ENCODE measurements around the gene PODXL.

The PODXL gene

DNA sequence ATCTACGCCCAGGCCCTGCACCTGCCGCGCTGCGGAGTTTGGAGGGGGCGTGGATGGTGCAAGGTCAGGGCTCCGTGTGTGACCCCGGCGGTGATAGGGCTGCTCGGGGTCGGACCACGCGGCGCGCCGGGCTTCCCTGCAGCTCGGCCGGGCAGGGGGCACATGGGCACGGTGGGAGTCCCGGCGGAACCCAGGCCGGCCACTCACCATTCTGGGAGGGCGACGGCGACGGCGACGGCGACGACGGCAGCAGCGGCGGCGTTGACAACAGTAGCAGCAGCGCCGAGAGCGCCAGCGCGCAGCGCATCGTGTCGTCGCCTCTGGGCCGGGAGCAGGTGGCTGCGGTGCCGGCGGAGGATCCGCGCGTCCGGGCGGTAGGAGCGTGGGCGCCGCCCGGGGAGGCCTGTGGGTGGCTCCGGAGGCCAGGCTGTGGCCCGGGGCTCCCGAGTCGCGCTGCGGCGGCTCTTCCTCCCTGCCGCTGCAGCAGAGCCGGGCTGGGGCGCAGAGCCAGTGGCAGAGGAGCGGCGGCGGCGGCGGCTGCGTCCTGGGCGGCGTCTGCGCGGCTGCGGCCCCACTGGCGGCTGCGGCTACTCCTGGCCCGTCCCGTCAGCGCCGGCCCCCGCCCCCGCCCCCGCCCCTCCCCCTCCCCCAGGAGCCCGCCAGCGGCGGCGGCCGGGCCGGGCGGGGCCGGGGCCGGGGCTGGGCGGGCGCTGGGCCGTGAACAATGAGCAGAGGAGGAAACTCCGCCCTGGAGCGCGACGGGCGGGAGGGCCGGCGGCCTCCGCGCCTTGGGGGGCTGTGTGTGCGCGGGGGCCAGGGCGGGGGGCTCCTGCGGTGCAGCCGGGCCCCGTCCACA, at the start of gene PODXL:
Gene PODXL (minus strand): TSS at position 576 of the 856 bp plus-strand sequence. CDS start 269 bp downstream, at position 307.
- DNase-seq (ENCODE audit: low read depth, low spot score) = no peak

DNA sequence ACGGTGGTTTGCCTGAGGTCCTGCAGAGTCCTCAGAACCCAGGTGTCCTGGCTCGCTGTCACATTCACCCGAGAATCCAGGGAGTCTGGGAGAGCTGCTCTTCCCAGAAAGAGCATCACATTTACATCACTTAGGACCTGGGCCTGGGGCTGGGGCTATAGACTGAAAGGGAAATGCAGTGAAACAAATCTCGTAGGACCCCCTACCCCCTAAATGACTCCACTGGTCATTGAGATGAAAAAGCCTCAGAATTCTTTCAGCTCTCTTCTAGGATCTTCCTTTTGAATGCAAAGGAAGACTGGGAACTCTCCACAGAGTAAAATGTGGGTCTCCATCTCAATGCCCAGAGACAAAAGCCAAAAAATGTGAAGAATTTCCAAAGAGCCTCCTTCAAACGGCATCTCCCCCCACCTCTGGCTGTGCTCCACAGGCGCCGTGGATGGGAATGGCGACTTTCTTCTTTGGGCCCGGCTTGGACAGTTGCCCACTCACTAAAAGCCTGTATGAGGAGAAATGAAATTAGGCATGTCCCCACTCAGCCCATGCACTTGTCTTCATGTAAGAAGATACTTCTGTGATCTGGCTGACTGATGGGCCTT, 49.0 kb upstream of the PODXL start:
- no peak for DNase-seq (ENCODE audit: low read depth, low spot score)

DNA sequence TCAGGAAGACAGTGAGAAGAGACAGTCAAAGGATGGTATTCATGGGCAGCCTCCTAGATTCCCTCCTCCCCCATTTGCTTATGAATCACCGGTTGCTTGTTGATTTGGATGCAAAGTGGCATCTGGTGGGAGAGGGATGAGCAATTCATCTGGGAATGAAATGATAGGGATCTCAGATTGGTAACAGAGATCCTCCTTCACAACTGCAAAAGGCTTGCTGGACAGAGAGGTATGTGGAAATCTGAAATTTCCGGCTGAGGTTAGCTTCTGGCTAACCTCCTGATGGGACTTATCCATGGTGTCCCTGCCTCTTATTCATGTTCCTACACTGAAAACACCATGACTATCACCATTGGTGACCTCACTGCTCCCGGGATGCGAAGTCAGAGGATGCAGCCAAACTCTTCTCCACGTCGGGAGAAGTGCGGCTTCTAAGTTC, 48.4 kb upstream of the PODXL start:
- DNase-seq (ENCODE audit: low read depth, low spot score) = no peak

DNA sequence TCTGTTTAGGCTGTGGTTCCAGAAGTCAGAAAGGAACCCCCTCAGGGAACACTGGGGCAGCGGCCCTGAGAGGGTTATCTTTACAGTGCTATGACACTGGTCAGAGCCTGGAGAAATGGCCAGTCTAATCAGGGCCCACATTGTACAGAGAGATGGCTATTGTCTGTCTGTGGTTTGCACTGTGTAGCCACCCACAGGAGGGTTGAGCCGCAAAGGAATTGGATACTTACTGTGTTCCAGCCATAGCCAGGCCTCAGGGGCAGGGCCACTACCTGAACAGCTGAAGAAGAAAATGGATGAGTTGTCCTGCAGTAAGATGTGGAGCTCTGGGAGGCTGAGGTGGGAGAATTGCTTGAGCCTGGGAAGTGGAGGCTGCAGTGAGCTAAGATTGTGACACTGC, 47.5 kb upstream of the PODXL start:
- DNase-seq (ENCODE audit: low read depth, low spot score) = no peak

DNA sequence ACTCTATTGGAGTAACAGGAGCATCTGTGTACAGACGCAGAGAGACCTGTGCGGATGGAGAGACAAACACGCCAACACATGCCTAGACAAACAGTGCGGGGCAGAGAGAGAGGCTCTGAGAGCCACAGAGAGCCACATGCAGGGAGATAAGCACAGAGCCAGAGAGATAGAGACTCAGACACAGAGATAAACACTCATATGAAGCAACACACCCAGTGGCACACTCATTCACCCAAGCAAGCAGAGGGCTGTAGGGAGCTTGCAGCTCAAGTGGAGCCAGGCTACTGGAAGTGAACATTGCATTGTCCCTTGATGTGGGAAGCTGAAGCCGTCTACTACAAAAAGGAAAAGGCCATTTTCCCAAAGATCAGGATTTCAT, 46.6 kb upstream of the PODXL start:
- DNase-seq (ENCODE audit: low read depth, low spot score) = no peak

DNA sequence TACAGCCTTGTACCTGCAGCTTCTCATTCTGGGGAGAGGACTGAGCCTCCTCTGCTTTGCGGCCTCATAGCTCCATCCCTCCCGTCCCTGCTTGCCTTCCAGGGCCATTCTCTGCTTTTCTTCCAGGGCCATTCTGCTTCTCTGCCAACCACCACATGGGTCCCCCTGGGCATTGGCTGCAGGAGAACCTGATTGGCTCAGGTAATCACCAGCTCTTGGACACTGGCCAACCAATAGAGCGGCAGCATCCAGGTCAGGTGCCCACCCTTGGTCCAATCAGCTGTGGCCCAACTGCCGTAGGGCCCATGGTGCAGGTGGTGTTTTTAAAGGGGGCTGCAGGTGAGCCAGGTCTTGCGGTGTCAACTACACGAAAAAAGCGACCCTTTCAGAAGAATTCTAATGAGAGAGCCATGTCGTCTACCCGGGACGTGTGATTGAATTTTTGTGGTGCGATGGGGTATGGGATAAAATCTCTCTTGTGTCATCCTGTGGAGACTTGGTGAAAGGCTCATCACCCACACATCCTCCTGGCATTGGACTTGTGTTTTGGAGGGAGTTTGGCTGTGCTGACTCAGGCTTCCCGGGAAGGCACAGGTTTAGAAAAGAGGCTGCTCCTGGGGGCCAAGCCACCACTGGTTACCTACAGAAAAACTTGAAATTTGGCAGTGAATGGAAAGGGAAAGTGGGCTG, 46.0 kb upstream of the PODXL start:
- no peak for DNase-seq (ENCODE audit: low read depth, low spot score)

DNA sequence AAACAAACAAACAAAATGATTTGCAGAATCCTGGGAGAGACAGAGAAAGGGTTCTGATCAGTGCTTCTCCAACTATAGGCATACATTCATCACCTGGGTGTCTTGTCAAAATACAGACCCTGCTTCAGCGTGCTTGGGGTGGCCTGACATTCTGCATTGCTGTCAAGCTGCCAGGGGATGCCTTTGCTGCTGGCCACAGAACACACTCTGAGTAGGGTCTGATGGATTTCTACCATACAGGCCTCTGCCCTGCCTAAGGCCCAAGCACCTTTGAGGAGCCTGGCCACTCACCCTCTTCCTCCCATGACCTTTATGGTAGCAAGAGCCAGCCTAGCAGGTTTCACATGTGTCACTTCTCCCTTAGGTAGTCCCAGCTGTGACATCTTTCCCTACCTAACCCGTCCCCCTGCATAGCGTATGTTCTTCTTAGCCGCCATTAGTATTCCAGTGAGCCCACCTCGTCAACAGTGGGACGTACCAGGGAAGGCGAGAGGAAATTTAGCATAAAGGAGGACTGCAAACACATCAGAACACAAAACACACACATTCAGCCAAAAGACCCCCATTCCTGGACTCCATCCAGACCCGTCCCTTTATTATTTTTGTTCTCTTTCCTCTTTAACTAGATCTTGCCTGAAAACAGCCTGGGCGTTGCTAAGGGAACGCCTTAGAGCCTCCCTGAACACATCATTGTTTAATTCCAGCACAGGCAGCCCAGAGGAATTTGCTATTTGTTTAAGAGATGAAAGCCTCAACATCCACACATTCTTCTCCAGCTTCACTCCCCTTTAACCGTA, 43.9 kb upstream of the PODXL start:
- no peak for DNase-seq (ENCODE audit: low read depth, low spot score)

DNA sequence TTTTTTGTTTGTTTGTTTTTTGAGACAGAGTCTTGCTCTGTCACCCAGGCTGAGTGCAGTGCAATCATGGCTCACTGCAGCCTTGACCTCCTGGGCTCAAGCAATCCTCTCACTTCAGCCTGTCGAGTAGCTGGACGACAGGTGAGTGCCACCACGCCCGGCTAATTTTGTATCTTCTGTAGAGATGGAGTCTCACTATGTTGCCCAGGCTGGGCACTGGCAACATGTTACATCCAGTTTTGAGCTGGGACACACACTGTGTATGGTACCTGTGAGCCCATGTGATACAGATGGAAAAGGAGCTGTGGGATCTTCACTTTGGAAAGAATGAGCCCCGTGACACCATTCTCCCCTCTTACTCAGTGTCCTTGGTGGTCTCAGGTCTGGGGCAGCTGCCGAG, 40.4 kb upstream of the PODXL start:
- no peak for DNase-seq (ENCODE audit: low read depth, low spot score)

DNA sequence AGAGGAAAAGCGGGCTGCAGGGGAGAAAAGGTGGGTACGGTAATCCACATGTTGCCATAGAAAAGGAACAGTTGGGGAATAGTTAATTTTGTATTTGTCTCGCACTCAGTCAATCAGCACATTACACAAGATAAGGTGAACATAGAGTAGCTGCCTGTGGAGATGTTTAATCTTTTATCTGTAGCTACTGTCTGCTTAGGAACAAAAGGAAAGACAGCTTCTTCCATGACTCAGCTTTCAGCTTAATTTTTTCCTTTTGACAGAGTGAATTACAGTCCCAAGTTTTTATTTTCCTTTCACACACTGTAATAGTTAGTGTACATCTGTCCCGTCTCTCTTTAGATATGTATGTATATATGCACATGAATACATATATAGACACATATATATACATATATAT, 39.3 kb upstream of the PODXL start:
- DNase-seq (ENCODE audit: low read depth, low spot score) = no peak

DNA sequence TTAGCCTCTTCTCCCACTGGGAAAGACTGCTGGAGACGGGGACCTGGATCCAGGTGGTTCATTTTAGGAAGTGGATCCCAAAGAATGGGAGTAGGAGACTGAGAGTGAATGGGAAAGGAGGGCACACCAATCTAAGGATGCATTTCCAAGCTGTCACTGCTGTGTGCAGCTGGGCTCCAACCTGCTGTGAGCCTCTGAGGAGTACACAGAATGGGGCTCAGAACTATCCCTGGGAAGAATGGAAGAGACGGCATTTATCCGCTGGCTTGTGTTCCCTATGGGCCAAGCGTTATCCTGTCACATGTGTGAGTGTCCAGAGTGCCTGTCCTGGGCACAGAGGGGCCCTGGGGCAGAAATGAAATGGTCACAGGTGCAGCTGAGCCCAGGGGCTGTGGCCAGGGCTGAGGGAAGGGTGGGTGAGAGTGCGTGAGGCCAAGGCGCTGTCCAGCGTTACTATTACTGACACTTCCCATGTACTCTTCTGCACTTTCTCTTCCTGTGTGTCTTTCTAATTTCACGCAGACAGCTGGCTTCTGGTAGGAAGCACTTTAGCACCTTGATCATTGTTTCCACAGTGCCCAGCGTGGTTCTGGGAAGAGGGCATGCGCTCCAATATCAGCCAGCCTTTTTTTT, 35.4 kb upstream of the PODXL start:
- DNase-seq (ENCODE audit: low read depth, low spot score) = no peak

DNA sequence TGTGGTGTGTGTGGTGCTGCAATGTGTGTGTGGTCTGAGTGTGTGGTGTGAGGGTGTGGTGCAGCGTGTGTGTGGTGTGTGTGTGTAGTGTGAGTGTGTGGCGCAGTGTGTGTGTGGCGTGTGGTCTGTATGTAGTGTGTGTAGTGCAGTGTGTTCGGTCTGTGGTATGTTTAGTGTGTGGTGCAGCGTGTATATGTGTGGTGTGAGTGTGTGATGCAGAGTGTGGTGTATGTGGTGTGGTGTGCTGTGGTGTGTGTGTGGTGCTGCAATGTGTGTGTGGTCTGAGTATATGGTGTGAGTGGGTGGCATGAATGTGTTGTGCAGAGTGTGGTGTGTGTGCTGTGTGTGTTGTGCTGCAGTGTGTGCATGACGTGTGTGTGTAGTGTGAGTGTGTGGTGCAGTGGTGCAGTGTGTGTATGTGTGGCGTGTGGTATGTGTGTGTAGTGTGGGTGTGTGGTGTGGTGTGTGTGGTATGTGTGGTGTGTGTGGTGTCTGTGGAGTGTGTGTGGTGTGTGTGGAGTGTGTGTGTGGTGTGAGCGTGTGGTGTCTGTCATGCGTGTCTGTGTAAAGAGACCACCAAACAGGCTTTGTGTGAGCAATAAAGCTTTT, 31.0 kb upstream of the PODXL start:
- no peak for DNase-seq (ENCODE audit: low read depth, low spot score)

DNA sequence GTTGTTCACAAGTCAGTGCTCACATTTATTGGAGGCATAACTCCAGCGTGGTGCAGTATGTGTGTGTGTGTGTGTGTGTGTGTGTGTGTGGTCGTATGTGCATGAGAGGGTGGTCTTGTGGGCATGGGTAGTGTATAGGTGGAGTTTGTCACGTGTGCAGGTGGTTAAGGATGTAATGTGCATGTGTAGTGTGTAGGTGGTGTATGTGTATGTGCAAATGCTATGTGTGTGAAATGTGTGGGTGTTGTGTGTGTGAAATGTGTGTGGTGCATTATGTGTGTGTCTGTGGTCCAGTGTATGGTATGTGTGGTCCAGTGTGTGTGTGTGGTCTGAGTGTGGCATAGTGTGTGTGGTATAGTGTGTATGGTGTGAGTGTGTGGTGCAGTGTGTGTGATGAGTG, 30.3 kb upstream of the PODXL start:
- DNase-seq (ENCODE audit: low read depth, low spot score) = no peak

DNA sequence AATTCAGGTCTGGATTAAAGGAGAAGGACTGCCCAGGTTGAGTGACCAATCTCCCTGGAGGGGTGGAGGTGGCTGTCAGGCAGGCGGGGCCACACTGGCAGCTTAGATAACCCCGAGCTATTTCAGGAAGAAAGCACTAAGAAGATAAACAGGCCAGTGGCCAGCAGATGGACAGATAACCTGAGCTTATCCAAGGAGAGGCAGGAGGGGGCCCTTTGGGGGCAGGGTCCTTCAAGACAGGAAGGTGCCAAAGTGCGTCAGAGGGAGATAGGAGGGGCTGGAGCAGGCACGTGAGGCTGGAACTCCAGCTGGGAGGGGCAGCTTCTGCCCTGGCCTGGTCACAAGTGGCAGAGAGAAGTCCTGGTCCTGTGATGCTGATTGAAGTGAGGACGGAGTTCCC, 29.8 kb upstream of the PODXL start:
- DNase-seq (ENCODE audit: low read depth, low spot score) = no peak

DNA sequence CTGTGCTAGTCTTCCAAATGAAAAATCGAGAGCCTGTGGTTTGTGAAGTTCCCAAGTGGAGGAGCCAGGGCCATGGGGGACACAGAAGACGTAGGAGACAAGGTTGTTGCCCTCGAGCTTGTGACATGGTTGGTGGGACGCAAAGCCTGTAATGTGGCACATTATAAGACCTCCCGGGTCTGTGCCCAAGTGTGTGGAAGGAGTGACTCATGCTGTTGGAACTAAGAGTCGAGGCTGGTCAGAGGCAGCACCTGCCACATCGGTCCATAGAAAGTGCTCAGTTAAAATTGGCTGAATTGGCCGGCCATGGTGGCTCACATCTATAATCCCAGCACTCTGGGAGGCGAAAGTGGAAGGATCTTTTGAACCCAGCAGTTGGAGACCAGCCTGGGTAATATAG, 27.0 kb upstream of the PODXL start:
- no peak for DNase-seq (ENCODE audit: low read depth, low spot score)

DNA sequence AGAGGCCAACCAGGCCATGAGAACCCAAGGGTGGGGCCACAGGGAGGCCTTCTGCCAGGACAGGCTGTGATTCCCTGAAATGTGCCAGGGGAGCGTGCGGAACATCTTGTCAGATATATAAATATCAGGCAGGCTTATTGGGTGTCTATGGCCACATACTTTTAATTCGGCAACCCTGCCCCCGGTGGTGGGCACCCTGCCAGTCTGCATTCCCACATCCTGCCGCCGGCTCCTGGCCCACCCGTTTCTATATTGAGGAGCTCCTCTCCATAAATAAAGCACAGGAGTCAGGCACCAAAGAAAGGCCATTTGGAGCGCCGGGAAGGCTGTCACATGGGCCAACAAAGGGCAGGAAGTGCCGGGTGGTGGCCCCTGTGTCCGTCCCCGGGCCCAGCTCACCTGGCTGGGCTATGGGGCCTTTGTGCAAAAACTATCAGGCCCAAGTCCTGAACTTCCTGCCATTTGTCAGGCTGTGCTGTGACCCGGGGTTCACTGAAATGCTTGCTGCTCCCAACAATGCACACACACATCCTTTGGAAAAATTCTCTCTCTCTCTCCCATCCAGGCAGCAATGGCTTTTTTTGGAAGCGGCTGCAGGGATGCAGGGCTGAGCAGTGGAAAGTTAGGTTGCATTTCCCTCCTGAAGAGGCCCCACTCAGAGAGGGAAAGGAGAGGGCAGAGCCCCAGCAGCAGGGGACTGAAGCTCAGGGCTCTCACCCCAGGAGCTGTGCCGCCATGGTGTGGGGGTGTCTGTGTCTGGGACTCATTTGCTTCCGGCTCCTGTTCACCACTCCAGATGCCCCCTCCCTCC, 25.0 kb upstream of the PODXL start:
- no peak for DNase-seq (ENCODE audit: low read depth, low spot score)

DNA sequence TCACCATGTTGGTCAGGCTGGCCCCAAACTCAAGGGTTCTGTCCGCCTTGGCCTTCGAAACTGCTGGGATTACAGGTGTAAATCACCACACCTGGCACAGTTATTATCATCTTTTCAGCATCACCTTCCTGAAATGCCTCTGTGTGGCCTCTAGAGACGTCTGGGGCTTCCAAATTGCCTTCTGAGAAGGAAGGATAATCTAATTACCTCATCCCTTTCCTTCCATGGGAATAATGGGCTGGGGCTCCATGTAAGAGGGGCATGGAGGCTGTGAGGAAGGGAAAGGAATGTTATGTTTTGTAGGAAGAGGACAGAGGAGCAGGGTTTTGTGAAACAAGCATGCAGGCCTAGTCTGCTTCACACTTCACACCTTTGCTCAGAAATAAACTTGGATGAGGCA, 22.2 kb upstream of the PODXL start:
- no peak for DNase-seq (ENCODE audit: low read depth, low spot score)

DNA sequence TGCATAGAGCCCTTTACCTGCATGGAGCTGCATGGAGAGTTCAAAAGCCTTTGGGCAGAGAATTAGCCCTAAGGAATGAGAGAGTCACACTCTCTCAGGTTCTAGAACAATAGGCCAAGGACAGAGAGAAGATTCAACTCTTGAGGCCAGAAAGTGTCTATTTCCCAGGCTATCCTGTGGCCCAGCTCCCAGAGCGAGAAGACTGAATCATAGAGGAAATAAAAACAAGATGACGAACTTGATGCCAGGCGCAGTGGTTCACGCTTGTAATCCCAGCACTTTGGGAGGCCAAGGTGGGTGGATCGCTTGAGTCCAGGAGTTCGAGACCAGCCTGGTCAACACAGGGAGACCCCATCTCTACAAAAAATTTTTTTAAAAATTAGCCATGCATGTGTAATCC, 18.3 kb upstream of the PODXL start:
- DNase-seq (ENCODE audit: low read depth, low spot score) = no peak

DNA sequence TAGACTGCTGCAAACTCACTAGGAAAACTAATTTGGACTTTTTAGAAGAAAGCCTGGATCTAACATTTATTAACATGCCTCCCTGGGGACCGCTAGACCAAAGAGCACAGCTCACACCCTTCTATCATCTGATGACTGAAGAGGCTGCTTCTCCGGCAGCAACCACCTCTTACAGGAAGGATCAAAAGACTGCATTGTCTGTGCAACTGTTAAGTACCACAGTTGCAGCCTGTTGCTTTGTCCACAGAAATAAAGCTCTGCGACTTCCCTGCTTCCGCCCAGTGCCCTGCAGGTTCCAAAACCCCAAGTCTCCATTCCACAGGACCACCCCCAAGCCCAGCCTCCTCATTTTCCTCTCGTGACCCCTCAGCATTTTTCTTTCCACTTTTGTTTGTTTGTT, 14.0 kb upstream of the PODXL start:
- no peak for DNase-seq (ENCODE audit: low read depth, low spot score)

DNA sequence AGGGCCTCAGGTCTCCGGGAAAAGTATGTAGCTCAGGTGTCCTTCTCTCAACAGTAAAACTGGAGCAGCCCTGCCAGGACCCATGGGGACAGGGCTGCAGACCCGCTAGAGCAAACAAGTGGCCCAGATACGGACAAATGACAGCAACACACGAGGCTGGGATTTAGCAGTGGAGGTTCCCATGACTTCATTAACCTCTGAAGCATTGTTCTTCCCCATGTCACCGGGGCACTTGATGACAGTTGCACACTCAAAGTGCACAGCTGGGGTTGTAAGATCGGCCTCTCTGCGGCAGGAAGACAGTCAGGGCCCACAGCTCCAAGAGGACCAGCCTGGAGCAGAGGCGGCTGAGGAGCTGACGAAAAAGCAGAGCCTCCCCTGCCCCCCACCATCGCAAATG, 12.5 kb upstream of the PODXL start:
- no peak for DNase-seq (ENCODE audit: low read depth, low spot score)

DNA sequence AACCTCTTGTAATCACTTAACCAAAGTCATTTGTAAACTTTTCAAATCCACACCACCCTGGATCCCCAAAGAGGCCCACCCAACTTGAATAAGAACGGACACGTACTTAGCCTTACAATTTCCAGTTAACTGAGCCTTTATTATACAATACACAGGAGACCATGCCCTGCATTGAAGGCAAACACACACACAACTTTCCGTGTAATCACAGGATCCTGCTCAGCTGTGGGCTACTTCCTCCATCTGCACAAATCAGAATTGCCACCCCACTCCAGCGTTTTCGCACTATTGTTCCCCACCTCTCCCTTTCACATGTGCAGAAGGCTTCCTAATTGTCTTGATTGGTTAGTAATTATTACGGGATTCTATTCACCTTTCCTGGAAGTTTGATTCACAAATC, 12.1 kb upstream of the PODXL start:
- no peak for DNase-seq (ENCODE audit: low read depth, low spot score)

Measured in activated CD4-positive, CD25-positive, alpha-beta regulatory T cell treated with anti-CD3 and anti-CD28 coated beads, Interleukin-2, amount 50 U/mL, for 16 hours (primary cell).